Measurements from ENCODE around the gene NAT14.
A peak's percentile ranks its signal among the peaks of the same experiment; 100 is the strongest.
"Not testable (repeated sequence)": the region's sequence is repeated elsewhere in the genome, so short reads cannot be mapped to it uniquely, and the experiment has no call there.

The NAT14 gene

GRCh38 chr19:55493052-55493644 lies 8.2 kb downstream of the NAT14 start:
- Histone ChIP-seq H4K5ac (ENCODE audit: low read length) (no peak overlapping the region), H3K27ac (ENCODE audit: low read depth, low read length) (no peak overlapping the region), H3K4me1 (ENCODE audit: control insufficient read depth, low read depth, low read length) (no peaks in the 10 kb centered on the region), H3K23ac (ENCODE audit: low read length) (no peak overlapping the region), H3K18ac (ENCODE audit: low read length) (no peak overlapping the region), H3K9ac (ENCODE audit: low read length) (no peak overlapping the region), H3K4ac (ENCODE audit: low read depth, low read length) (no peak overlapping the region), H3K56ac (ENCODE audit: low read length) (no peak overlapping the region), H3K79me1 (ENCODE audit: low read length) (no peaks in the 10 kb centered on the region), H4K8ac (ENCODE audit: low read depth, low read length) (no peak overlapping the region), H3K4me3 (ENCODE audit: low read length) (no peak overlapping the region), H2BK15ac (replicated peaks; ENCODE audit: low read depth) (no peak overlapping the region), H3K79me2 (ENCODE audit: control insufficient read depth, insufficient read depth, low read length) (no peaks in the 10 kb centered on the region), H2BK120ac (ENCODE audit: low read depth, low read length) (no peak overlapping the region), H2AK5ac (ENCODE audit: low read length) (no peak overlapping the region), H2BK5ac (ENCODE audit: low read length) (no peak overlapping the region), H3K27me3 (ENCODE audit: insufficient read depth, low read length, poor library complexity) (no peaks in the 10 kb centered on the region), H3K36me3 (ENCODE audit: control insufficient read depth, insufficient read depth, low read length) (no peaks in the 10 kb centered on the region), H3K4me2 (ENCODE audit: low read length) (no peak overlapping the region)
- DNase-seq = no peak
- no CpG with 5 or more reads among the region's 18 CpGs for WGBS (ENCODE audit: extremely low coverage, insufficient coverage, low lambda C conversion rate)

GRCh38 chr19:55493645-55494171 lies 8.7 kb downstream of the NAT14 start:
- H3K4me2 ChIP-seq (ENCODE audit: low read length) = no peak overlapping the region
- no peak overlapping the region for H2AK5ac ChIP-seq (ENCODE audit: low read length)
- no peak overlapping the region for H4K5ac ChIP-seq (ENCODE audit: low read length)
- H3K27me3 ChIP-seq (ENCODE audit: insufficient read depth, low read length, poor library complexity) = no peaks in the 10 kb centered on the region
- no peak overlapping the region for H3K4me3 ChIP-seq (ENCODE audit: low read length)
- no peak for DNase-seq
- H3K23ac ChIP-seq (ENCODE audit: low read length) = no peak overlapping the region
- WGBS (ENCODE audit: extremely low coverage, insufficient coverage, low lambda C conversion rate) = no CpG with 5 or more reads among the region's 38 CpGs
- no peak overlapping the region for H3K18ac ChIP-seq (ENCODE audit: low read length)
- no peak overlapping the region for H3K9ac ChIP-seq (ENCODE audit: low read length)
- H3K4ac ChIP-seq (ENCODE audit: low read depth, low read length) = no peak overlapping the region
- H4K8ac ChIP-seq (ENCODE audit: low read depth, low read length) = no peak overlapping the region
- no peak overlapping the region for H2BK15ac ChIP-seq (replicated peaks; ENCODE audit: low read depth)
- H3K79me2 ChIP-seq (ENCODE audit: control insufficient read depth, insufficient read depth, low read length) = no peaks in the 10 kb centered on the region
- no peaks in the 10 kb centered on the region for H3K36me3 ChIP-seq (ENCODE audit: control insufficient read depth, insufficient read depth, low read length)
- H3K56ac ChIP-seq (ENCODE audit: low read length) = no peak overlapping the region
- no peak overlapping the region for H3K27ac ChIP-seq (ENCODE audit: low read depth, low read length)
- no peaks in the 10 kb centered on the region for H3K4me1 ChIP-seq (ENCODE audit: control insufficient read depth, low read depth, low read length)
- no peaks in the 10 kb centered on the region for H3K79me1 ChIP-seq (ENCODE audit: low read length)
- H2BK5ac ChIP-seq (ENCODE audit: low read length) = no peak overlapping the region
- no peak overlapping the region for H2BK120ac ChIP-seq (ENCODE audit: low read depth, low read length)

GRCh38 chr19:55494172-55494761 lies 9.3 kb downstream of the NAT14 start:
- no peak overlapping the region for H2BK15ac ChIP-seq (replicated peaks; ENCODE audit: low read depth)
- no peak for DNase-seq
- no peaks in the 10 kb centered on the region for H3K79me2 ChIP-seq (ENCODE audit: control insufficient read depth, insufficient read depth, low read length)
- no peak overlapping the region for H2BK120ac ChIP-seq (ENCODE audit: low read depth, low read length)
- no peak overlapping the region for H2BK5ac ChIP-seq (ENCODE audit: low read length)
- no CpG with 5 or more reads among the region's 22 CpGs for WGBS (ENCODE audit: extremely low coverage, insufficient coverage, low lambda C conversion rate)
- H3K4me1 ChIP-seq (ENCODE audit: control insufficient read depth, low read depth, low read length) = no peaks in the 10 kb centered on the region
- H3K4ac ChIP-seq (ENCODE audit: low read depth, low read length) = no peak overlapping the region
- no peaks in the 10 kb centered on the region for H3K27me3 ChIP-seq (ENCODE audit: insufficient read depth, low read length, poor library complexity)
- no peak overlapping the region for H3K9ac ChIP-seq (ENCODE audit: low read length)
- no peak overlapping the region for H3K56ac ChIP-seq (ENCODE audit: low read length)
- H4K5ac ChIP-seq (ENCODE audit: low read length) = no peak overlapping the region
- H3K23ac ChIP-seq (ENCODE audit: low read length) = no peak overlapping the region
- H3K18ac ChIP-seq (ENCODE audit: low read length) = no peak overlapping the region
- H3K4me3 ChIP-seq (ENCODE audit: low read length) = no peak overlapping the region
- no peak overlapping the region for H3K27ac ChIP-seq (ENCODE audit: low read depth, low read length)
- no peak overlapping the region for H3K4me2 ChIP-seq (ENCODE audit: low read length)
- no peaks in the 10 kb centered on the region for H3K36me3 ChIP-seq (ENCODE audit: control insufficient read depth, insufficient read depth, low read length)
- H2AK5ac ChIP-seq (ENCODE audit: low read length) = no peak overlapping the region
- no peak overlapping the region for H4K8ac ChIP-seq (ENCODE audit: low read depth, low read length)
- no peaks in the 10 kb centered on the region for H3K79me1 ChIP-seq (ENCODE audit: low read length)

- Histone ChIP-seq H3K79me1 (ENCODE audit: low read length) (no peaks in the 10 kb centered on the region), H3K4me3 (ENCODE audit: low read length) (no peak overlapping the region), H3K56ac (ENCODE audit: low read length) (no peak overlapping the region), H3K36me3 (ENCODE audit: control insufficient read depth, insufficient read depth, low read length) (no peaks in the 10 kb centered on the region), H3K4ac (ENCODE audit: low read depth, low read length) (no peak overlapping the region), H2BK15ac (replicated peaks; ENCODE audit: low read depth) (no peak overlapping the region), H3K9ac (ENCODE audit: low read length) (no peak overlapping the region), H3K4me2 (ENCODE audit: low read length) (no peak overlapping the region), H3K79me2 (ENCODE audit: control insufficient read depth, insufficient read depth, low read length) (no peaks in the 10 kb centered on the region), H2BK5ac (ENCODE audit: low read length) (no peak overlapping the region), H3K18ac (ENCODE audit: low read length) (no peak overlapping the region), H3K4me1 (ENCODE audit: control insufficient read depth, low read depth, low read length) (no peaks in the 10 kb centered on the region), H3K27ac (ENCODE audit: low read depth, low read length) (no peak overlapping the region), H3K23ac (ENCODE audit: low read length) (no peak overlapping the region), H3K27me3 (ENCODE audit: insufficient read depth, low read length, poor library complexity) (no peaks in the 10 kb centered on the region), H2BK120ac (ENCODE audit: low read depth, low read length) (no peak overlapping the region), H4K5ac (ENCODE audit: low read length) (no peak overlapping the region), H4K8ac (ENCODE audit: low read depth, low read length) (no peak overlapping the region), H2AK5ac (ENCODE audit: low read length) (no peak overlapping the region)
- DNase-seq = peak; percentile 55
- no CpG with 5 or more reads among the region's 11 CpGs for WGBS (ENCODE audit: extremely low coverage, insufficient coverage, low lambda C conversion rate)
Measured at GRCh38 chr19:55495646-55496349, 10.8 kb downstream of the NAT14 start.

GRCh38 chr19:55496820-55497219 lies 11.8 kb downstream of the NAT14 start:
- H3K9ac ChIP-seq (ENCODE audit: low read length); DNase-seq; H3K79me1 ChIP-seq (ENCODE audit: low read length); H3K56ac ChIP-seq (ENCODE audit: low read length); H2BK5ac ChIP-seq (ENCODE audit: low read length); H3K23ac ChIP-seq (ENCODE audit: low read length); H3K4ac ChIP-seq (ENCODE audit: low read depth, low read length); H2AK5ac ChIP-seq (ENCODE audit: low read length); H3K27ac ChIP-seq (ENCODE audit: low read depth, low read length); H3K36me3 ChIP-seq (ENCODE audit: control insufficient read depth, insufficient read depth, low read length); H4K5ac ChIP-seq (ENCODE audit: low read length); H4K8ac ChIP-seq (ENCODE audit: low read depth, low read length); H3K4me3 ChIP-seq (ENCODE audit: low read length); H3K4me2 ChIP-seq (ENCODE audit: low read length); H3K18ac ChIP-seq (ENCODE audit: low read length); H3K79me2 ChIP-seq (ENCODE audit: control insufficient read depth, insufficient read depth, low read length); H2BK120ac ChIP-seq (ENCODE audit: low read depth, low read length); H3K4me1 ChIP-seq (ENCODE audit: control insufficient read depth, low read depth, low read length); H2BK15ac ChIP-seq (replicated peaks; ENCODE audit: low read depth); H3K27me3 ChIP-seq (ENCODE audit: insufficient read depth, low read length, poor library complexity): not testable (repeated sequence)
- WGBS (ENCODE audit: extremely low coverage, insufficient coverage, low lambda C conversion rate) = no CpG with 5 or more reads among the region's 10 CpGs
